Fibroblast of skin of left quadriceps (primary cell): ENCODE data around the gene ARHGAP15.

ENCODE experiments used
- DNase-seq, 2 experiments: peaks; one replicate each; pipeline ENCODE4 v3.0.0-alpha.2; 2013; ENCODE audit warnings: low read depth in 2 of 2

Gene ARHGAP15

GRCh38 chr2:143399631-143400069 is 270.4 kb downstream of the ARHGAP15 start:
- DNase-seq = no peak

GRCh38 chr2:143401861-143402260 is 272.6 kb downstream of the ARHGAP15 start:
- DNase-seq = no peak

GRCh38 chr2:143402451-143402850 is 273.2 kb downstream of the ARHGAP15 start:
- no peak for DNase-seq

GRCh38 chr2:143410082-143410897 is 281.1 kb downstream of the ARHGAP15 start:
- DNase-seq = no peak

GRCh38 chr2:143415571-143415970 is 286.4 kb downstream of the ARHGAP15 start:
- DNase-seq = no peak

- no peak for DNase-seq
Measured at GRCh38 chr2:143417428-143417827, 288.2 kb downstream of the ARHGAP15 start.

- DNase-seq = peak; percentile 42 to 48
Measured at GRCh38 chr2:143420313-143420712, 291.1 kb downstream of the ARHGAP15 start.

- no peak for DNase-seq
Measured at GRCh38 chr2:143422681-143423080, 293.5 kb downstream of the ARHGAP15 start.

- no peak for DNase-seq
Measured at GRCh38 chr2:143425896-143426295, 296.7 kb downstream of the ARHGAP15 start.

- DNase-seq = peak; percentile 46 to 55
Measured at GRCh38 chr2:143426296-143426695, 297.1 kb downstream of the ARHGAP15 start.

GRCh38 chr2:143428700-143429099 is 299.5 kb downstream of the ARHGAP15 start:
- DNase-seq = no peak

GRCh38 chr2:143429932-143430679 is 300.9 kb downstream of the ARHGAP15 start:
- DNase-seq = no peak

- DNase-seq = no peak
Measured at GRCh38 chr2:143431316-143431715, 302.1 kb downstream of the ARHGAP15 start.

- DNase-seq = no peak
Measured at GRCh38 chr2:143433251-143433650, 304.0 kb downstream of the ARHGAP15 start.

- no peak for DNase-seq
Measured at GRCh38 chr2:143433840-143434239, 304.6 kb downstream of the ARHGAP15 start.

- DNase-seq = no peak
Measured at GRCh38 chr2:143434445-143434844, 305.2 kb downstream of the ARHGAP15 start.

- no peak for DNase-seq
Measured at GRCh38 chr2:143435131-143435530, 305.9 kb downstream of the ARHGAP15 start.

GRCh38 chr2:143436951-143437350 is 307.7 kb downstream of the ARHGAP15 start:
- no peak for DNase-seq

GRCh38 chr2:143440411-143441012 is 311.3 kb downstream of the ARHGAP15 start:
- DNase-seq = no peak

GRCh38 chr2:143442193-143442592 is 313.0 kb downstream of the ARHGAP15 start:
- no peak for DNase-seq

GRCh38 chr2:143451642-143452281 is 322.5 kb downstream of the ARHGAP15 start:
- DNase-seq = no peak
